ENCODE measurements around the gene SORCS1. TPM values are rescaled to one million over a fixed set of nuclear protein-coding genes. Genes with fewer than 3 reads are reported as not detected.

The SORCS1 gene
- total RNA-seq, 1 donor from 2014 or later, result not detected

DNA sequence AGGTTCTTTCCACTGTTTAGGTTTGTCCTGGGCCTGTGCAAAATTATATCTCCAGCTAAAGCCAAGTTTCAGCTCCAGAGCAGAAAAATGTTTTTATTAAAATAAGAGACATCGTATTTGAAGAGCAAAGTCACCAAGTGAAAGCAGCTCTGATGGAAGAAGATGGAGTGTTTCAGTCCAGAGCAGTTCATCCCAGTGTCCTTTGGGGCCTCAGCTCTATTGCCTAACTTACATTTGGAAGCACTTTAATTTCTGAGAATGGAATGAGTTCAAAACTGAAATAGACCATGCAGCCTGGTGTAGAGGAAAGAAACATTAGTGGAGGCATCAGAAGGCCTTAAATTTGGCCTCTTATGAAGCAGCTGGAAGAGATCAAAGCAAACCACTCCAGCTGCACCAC, 545.2 kb downstream of the SORCS1 start:
- no peaks in the 10 kb centered on the region for H3K36me3 ChIP-seq (ENCODE audit: control insufficient read depth, insufficient read depth, low read length)
- H3K27me3 ChIP-seq (ENCODE audit: control insufficient read depth, insufficient read depth, low read length), result no peaks in the 10 kb centered on the region
- FAIRE-seq (no peak), DNase-seq (ENCODE audit: low read depth) (no peak)
- TF ChIP-seq, protein P1, sequence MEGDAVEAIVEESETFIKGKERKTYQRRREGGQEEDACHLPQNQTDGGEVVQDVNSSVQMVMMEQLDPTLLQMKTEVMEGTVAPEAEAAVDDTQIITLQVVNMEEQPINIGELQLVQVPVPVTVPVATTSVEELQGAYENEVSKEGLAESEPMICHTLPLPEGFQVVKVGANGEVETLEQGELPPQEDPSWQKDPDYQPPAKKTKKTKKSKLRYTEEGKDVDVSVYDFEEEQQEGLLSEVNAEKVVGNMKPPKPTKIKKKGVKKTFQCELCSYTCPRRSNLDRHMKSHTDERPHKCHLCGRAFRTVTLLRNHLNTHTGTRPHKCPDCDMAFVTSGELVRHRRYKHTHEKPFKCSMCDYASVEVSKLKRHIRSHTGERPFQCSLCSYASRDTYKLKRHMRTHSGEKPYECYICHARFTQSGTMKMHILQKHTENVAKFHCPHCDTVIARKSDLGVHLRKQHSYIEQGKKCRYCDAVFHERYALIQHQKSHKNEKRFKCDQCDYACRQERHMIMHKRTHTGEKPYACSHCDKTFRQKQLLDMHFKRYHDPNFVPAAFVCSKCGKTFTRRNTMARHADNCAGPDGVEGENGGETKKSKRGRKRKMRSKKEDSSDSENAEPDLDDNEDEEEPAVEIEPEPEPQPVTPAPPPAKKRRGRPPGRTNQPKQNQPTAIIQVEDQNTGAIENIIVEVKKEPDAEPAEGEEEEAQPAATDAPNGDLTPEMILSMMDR (IDR thresholded peaks at IDR 0.05; ENCODE audit: insufficient read depth, low read length, severe bottlenecking), result no peak
- H3K4me3 ChIP-seq (ENCODE audit: low read depth, low read length), result no peak overlapping the region

DNA sequence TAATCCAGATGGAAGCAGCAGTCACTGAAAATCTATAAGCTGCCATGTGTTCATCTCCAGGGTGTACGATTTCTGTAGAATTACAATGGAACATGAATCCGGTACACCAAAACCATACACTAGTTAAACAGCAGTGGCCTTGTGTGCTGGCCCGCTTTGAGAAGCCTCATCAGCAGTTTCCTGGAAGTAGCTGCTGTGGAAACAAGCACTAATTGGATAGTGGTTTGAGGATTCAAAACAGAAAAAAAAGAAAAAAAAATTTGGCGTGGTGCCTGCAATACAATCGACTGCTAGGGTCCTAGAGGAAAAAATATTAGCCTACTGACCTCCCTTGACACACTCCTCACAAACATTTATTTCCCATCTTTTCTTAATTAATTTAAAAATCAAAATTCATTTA, 545.9 kb downstream of the SORCS1 start:
- no peak overlapping the region for H3K4me3 ChIP-seq (ENCODE audit: low read depth, low read length)
- FAIRE-seq (no peak), DNase-seq (ENCODE audit: low read depth) (no peak)
- H3K36me3 ChIP-seq (ENCODE audit: control insufficient read depth, insufficient read depth, low read length), result no peaks in the 10 kb centered on the region
- TF ChIP-seq, protein P1 (IDR thresholded peaks at IDR 0.05; ENCODE audit: insufficient read depth, low read length, severe bottlenecking), result no peak
- no peaks in the 10 kb centered on the region for H3K27me3 ChIP-seq (ENCODE audit: control insufficient read depth, insufficient read depth, low read length)

DNA sequence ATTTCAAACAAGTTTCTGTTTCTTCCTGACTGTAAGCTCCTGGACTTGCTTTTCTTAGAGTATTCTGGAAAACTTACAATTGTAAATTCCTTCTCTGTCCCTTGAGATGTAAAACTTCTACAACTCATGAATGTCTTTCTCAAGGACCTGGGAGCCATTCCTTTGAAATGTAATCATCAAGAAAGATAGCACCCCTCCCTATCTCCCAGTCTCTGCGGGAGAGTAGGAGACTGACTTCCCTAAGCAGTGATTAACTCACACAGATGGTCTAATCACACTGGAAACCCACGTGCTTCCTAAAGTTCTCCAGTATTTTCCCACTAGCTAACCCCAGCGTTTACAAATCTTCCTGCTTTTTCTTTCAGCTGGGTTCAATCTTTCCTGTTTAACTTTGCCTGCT, 549.4 kb downstream of the SORCS1 start:
- Histone ChIP-seq H3K36me3 (ENCODE audit: control insufficient read depth, insufficient read depth, low read length) (no peaks in the 10 kb centered on the region), H3K27me3 (ENCODE audit: control insufficient read depth, insufficient read depth, low read length) (no peaks in the 10 kb centered on the region), H3K4me3 (ENCODE audit: low read depth, low read length) (no peak overlapping the region)
- FAIRE-seq (no peak), DNase-seq (ENCODE audit: low read depth) (no peak)
- TF ChIP-seq, protein P1 (IDR thresholded peaks at IDR 0.05; ENCODE audit: insufficient read depth, low read length, severe bottlenecking), result no peak

DNA sequence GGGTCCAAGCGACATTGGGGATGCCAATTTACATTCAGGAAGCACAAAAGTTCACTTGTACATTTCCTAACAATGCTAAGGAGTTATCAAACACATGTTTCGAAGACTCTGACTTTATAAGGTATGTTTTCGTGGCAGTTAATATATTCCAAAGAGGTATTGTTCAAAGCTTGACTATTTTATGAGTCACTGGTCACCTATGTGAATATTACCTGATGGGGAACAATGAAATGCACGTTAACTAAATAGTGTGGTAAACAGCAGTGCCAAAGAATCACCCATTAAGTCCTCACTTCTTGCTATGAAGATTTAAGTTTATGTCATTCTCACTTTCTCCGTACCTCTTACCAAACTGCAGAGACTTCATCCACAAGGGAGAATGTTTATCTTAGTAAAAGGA, 550.2 kb downstream of the SORCS1 start:
- Histone ChIP-seq H3K4me3 (ENCODE audit: low read depth, low read length) (no peak overlapping the region), H3K36me3 (ENCODE audit: control insufficient read depth, insufficient read depth, low read length) (no peaks in the 10 kb centered on the region), H3K27me3 (ENCODE audit: control insufficient read depth, insufficient read depth, low read length) (no peaks in the 10 kb centered on the region)
- TF ChIP-seq, protein P1 (IDR thresholded peaks at IDR 0.05; ENCODE audit: insufficient read depth, low read length, severe bottlenecking), result no peak
- DNase-seq (ENCODE audit: low read depth) (peak; percentile 45), FAIRE-seq (no peak)

DNA sequence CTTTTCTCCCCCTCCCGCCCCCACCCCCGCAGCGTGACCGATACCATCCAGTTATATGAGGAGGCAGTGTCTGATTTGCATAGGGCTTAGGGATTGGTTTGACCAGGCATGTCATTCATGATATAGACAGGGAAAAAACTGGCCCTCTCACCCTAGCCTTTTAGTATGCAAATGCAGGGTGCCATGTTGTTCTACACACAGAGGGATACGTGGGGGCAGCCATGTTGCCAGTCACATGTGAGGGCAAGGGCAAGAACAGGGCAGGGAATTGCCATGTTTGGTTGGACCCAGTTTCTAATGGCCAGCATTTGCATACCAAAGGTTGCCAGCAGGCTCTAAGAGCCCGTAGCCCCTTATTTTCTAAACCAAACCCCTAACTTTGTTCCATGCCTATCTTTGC, 552.1 kb downstream of the SORCS1 start:
- no peaks in the 10 kb centered on the region for H3K36me3 ChIP-seq (ENCODE audit: control insufficient read depth, insufficient read depth, low read length)
- no peak overlapping the region for H3K4me3 ChIP-seq (ENCODE audit: low read depth, low read length)
- FAIRE-seq, result no peak
- no peaks in the 10 kb centered on the region for H3K27me3 ChIP-seq (ENCODE audit: control insufficient read depth, insufficient read depth, low read length)
- no peak for DNase-seq (ENCODE audit: low read depth)
- TF ChIP-seq, protein P1 (IDR thresholded peaks at IDR 0.05; ENCODE audit: insufficient read depth, low read length, severe bottlenecking), result no peak

DNA sequence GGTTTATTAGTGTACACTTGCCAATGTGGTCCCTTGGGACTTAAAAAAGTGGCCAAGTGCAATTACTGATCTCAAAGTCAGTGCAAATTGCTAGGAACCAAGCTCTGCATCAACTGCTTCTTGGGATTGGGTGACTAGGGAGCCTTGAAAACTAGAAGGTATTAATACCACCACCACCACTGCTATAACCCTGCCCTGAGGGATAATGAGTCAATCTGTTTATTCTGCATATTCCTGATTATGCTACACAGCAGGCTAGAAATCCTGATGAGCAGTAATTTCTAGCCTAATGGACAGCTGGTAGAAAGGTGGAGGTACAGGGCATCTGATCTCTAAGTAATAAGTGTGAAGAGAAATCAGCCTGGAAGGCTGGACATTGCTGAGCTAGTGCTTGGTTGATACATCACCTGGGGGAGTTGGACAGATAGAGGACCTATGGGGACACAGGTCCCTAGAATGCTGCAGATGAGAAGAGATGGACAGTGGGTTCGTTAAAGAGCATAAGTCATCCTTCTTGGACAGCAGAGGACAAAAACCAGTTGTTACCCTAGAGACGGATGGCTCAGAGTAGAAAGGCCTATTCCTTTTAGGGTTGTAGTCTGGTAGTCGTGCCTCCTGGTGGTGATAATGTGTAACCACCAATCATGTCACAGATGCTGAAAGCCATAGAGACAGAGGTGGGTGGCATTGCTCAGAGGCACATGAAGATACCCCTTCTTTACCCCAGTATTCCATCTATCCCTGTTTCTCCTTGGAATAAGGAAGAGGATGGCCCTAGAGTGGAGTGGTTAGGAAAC, 554.8 kb downstream of the SORCS1 start:
- FAIRE-seq (peak; percentile 58), DNase-seq (ENCODE audit: low read depth) (peak; percentile 77)
- TF ChIP-seq, protein P1 (IDR thresholded peaks at IDR 0.05; ENCODE audit: insufficient read depth, low read length, severe bottlenecking), result peak; percentile 32
- Histone ChIP-seq H3K4me3 (ENCODE audit: low read depth, low read length) (no peak overlapping the region), H3K36me3 (ENCODE audit: control insufficient read depth, insufficient read depth, low read length) (no peaks in the 10 kb centered on the region), H3K27me3 (ENCODE audit: control insufficient read depth, insufficient read depth, low read length) (no peaks in the 10 kb centered on the region)
